ENCODE results near the gene NDRG3.
A peak's percentile ranks its signal among the peaks of the same experiment; 100 is the strongest.

NDRG3 gene

GRCh38 chr20:36605399-36606157, 140.3 kb downstream of the NDRG3 start, which contains the start of gene RAB5IF:
Gene RAB5IF, plus strand, starts transcription at chr20:36605779. Its CDS starts 173 bp downstream, at chr20:36605952.
- peak within 1 kb of the TSS; percentile 81 for H3K4me3 ChIP-seq (ENCODE audit: low read depth, low read length)
- TF ChIP-seq CTCF (IDR thresholded peaks at IDR 0.05; ENCODE audit: borderline replicate concordance, insufficient read depth, low read depth, low read length), result peak; percentile 91

- peak overlapping the region; percentile 43 for H3K4me3 ChIP-seq (ENCODE audit: low read depth, low read length)
- no peak for TF ChIP-seq CTCF (IDR thresholded peaks at IDR 0.05; ENCODE audit: borderline replicate concordance, insufficient read depth, low read depth, low read length)
Measured at GRCh38 chr20:36604952-36605398, 140.9 kb downstream of the NDRG3 start.

Data from GM12875 (cell line).